Activated T-cell treated with anti-CD3 and anti-CD28 coated beads for 1 hour (primary cell): ENCODE measurements around the gene ZNF774.
"Not testable (repeated sequence)": the region's sequence is repeated elsewhere in the genome, so short reads cannot be mapped to it uniquely, and the experiment has no call there.

Experiments
- DNase-seq: peaks from one replicate; pipeline ENCODE4 v3.0.0-alpha.2; 2020; ENCODE audit warnings: low read depth

ZNF774 gene

DNA sequence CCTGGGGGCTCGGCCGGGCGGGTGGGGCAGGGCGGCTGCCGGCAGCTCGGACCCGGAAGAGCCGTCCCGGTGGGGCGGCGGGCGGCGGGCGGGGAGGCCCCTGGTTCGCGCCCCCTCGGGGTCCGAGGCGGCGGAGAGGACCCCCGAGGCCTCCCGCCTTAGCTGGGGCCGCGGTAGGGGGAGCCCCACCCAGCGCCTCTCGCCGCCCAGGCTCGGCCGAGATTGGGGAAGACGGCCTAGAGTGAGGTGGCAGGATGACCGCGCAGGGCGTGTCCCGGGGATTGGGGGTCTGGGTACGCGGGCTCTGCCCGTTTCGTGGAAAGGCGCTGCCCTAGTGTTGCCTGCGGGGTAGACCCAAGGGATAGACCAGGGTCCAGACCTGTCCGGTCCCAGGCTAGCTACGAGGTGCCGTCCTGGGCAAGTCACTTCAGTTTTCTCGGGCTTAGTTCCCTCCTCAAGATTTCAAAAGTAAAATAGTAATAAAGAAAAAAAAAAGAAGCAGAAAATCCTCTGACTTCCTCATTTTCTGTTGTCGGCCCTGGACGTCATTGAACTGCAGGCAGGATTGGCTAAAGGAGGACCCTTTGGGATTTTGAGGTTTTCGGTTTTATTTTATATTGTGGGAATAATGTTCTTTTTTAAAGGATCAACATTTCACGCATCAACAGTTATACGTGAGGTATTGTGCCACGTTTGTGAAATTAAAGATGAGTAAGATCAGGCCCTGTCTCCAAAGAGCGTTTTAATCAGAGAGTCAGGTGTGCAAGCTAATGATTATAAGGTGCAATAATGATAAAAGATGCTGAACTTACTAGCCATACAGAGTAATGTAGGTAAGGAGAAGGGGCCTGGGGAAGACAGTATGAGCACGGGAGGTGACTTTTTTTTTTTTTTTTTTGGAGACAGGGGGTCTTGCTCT is 36.6 kb downstream of the ZNF774 start:
- DNase-seq = peak; percentile 36

DNA sequence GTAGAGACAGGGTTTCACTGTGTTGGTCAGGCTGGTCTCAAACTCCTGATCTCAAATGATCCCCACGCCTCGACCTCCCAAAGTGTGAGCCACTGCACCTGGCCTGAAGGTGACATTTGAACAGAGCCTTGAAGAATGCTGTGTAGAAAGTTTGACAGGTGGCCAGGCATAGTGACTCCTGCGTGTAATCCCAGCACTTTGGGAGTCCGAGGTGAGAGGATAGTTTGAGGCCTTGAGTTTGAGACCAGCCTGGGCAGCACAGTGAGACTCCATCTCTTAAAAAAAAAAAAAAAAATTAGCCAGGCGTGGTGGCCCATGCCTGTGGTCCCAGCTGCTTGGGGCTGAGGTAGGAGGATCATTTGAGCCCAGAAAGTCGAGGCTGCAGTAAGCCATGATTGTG is 37.4 kb downstream of the ZNF774 start:
- DNase-seq = no peak

DNA sequence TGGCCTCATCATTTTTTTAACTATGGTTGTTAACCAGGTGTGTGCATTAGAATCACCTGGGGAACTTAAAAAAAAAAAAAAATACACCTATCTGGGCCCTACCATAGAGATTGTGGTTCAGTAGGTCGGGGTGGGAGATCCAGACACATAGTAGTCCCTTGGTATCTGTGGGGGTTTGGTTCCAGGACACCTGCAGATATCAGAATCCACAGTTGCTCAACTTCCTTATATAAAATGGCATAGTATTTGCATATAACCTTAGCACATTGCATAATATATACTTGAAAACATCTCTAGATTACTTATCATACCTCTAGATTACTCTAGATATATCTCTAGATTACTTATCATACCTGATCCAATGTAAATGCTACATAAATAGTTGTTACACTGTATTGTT is 41.0 kb downstream of the ZNF774 start:
- no peak for DNase-seq

DNA sequence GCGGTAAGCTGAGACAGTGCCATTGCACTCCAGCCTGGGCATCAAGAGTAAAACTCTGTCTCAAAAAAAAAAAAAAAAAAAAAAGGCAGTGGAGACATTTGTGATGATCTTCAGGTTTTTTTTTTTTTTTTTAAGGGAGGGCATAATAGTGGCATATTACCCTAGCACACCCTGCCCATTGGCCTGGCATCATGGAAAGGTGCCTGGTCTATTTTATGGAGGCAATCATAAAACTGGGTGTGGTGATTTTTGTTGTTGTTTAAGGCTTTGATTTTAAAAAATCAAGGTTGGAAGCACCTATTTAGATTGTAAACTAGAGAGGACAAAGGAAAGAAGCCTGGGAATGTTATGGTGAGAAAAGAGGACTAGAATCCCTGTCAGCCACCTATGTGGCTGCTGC is 42.0 kb downstream of the ZNF774 start:
- no peak for DNase-seq

DNA sequence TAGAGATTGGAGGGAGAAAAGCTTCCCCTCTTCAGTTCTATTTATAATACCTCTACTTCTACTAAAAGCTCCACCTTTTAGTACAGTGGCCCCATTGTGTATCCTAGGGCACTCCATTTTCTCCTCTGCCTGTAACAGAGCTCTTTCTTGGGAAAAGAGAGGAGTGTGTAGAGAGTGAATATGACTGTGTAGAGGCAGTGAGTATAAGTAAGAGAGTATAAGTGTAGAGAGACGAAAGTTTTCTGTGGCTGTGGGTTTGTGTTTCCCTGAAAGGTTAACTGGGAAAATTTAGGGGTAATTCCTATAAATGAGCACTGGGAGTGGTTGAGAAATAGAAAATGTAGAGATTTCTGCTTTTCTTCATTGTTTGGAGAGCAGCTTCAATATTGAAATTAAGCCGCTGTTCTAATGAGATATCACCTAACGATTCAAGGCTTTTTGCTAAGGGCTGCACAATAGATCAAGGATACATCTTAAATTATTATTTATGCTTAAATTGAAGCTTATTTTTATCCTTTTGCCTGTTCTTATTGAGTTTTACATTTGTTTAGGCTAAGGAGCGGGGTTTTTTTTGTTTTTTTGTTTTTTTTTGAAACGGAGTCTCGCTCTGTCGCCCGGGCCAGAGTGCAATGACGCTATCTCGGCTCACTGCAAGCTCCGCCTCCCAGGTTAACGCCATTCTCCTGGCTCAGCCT is 42.8 kb downstream of the ZNF774 start:
- no peak for DNase-seq

DNA sequence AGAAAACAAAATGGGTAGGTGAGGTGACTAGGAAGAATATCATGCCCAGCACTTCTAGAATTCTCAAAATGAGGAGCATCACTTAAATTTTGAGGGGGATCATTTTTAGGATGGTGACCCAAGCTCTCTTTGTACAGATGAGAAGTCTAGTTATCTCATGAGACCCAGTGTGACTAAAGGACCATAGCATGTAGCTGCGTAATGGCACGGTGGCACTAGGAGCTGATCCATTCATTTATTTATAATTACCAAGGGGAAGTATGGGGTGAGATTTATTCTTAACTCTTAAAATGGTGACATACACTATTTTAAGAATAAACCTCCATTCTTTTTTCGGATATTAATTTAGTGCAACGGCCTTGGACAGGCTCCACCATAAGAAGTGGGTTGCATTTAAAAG is 44.2 kb downstream of the ZNF774 start:
- DNase-seq = no peak

DNA sequence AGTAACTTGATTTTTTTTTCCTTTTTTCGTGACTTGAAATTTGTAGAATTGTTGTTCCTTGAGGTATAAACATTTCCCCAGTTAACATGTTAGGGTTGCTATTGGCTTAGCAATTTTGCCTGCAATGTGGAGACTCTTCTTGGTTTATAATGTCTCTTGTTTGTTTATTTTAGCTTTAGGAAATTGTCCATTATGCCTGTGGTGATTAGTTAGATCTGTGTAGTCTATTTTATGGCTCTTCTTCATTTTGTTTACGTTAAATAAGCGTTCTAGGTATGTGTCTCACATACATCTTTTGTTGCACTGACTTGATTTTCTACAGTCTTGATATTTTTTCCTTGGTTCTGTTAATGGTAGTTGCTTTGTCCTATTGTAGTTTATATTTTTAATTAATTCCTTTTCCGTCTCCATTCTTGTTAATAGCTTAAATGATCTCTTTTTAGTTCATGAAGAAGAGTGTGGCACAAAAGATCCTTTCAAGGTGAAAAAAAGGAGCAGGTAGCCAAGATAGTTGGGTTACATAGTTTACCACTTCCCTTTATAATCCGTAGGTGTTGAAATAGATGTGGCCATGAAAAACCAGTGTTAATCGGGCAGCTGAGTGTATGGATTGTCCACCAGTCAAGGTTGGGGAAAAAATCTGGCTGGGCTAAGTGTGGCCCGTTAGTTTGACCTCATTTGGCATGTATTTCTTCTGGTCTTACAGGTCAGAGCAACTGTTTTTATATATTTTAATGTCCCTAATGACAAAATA is 48.1 kb downstream of the ZNF774 start:
- DNase-seq = no peak

DNA sequence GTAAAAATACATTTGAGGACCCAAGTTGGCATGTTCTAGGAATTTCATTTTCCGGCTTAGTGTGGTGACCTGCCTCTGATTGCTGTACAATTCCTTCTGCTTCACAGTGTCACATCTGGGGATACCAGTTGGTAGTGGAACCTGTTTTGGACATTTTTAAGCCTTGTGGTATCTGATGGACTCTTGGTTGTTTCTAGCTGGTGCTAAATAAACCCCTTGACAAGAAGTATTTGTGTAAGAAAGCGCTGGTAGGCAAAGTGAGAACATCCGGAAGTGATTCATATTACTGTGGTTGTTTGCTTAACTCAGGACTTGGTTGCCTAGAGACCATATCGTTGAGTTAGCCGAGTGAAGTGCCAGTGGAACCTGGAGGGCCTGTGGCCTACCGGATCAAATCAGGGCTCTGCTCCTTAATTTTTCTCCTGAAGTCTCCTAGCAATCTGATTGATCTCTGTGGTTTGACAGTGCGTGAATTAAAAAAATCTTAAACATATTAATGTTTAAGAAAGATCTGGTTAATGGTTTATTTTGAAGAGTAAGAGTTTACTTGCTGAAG is 48.8 kb downstream of the ZNF774 start:
- DNase-seq = peak; percentile 34

DNA sequence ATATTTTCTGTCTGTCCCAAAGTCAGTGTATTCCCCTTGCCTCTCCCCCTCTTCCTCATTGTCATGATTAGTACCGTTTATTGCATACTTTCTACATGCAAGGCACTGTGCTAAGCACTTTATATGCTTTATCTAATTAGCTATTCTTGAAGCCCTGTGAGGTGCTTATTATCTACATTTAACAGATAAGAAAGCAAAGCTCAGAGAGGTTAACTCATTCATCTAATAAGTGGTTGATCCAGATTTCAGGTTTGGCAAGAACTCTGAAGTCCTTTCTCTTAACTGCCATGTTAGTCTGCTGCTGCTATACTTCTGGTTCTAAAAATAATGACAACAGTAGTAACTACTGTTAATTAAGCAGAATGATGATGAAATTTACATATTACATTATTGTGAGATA is 49.4 kb downstream of the ZNF774 start:
- DNase-seq = no peak

DNA sequence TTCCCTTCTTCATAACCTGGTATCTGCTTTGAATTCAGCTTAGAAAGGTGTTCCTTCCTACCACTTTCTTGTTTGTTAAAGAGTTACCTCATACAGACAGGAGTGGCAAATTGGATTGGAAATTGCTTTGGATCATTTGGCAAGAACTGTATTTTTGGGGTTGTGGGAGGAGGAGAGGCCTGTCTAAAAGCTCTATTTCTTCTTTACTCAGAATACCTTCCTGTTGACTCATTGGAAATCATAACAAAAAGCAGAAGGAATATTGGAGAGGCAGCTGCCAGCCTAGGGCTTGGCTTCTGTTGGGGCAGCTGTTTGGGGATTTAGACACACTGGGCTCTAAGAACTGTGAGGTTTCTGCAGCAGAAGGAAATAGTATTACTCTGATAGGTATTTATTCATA is 50.1 kb downstream of the ZNF774 start:
- no peak for DNase-seq

DNA sequence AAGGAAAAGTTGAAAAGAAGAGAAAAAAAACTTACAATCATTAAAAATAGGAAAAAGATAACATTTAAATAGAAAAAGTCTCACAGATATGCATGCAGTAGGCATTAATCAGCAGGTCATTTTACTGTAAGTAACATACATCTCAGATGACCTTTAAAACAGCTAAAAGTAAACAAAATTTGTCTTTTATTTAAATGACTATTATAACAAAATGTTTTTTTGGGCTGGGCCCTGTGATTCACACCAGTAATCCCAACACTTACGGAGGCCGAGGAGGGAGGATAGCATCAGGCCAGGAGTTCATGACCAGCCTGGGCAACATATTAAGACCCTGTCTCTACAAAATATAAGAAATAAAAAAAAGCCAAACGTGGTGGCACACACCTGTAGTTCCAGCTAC is 50.7 kb downstream of the ZNF774 start:
- DNase-seq = no peak

DNA sequence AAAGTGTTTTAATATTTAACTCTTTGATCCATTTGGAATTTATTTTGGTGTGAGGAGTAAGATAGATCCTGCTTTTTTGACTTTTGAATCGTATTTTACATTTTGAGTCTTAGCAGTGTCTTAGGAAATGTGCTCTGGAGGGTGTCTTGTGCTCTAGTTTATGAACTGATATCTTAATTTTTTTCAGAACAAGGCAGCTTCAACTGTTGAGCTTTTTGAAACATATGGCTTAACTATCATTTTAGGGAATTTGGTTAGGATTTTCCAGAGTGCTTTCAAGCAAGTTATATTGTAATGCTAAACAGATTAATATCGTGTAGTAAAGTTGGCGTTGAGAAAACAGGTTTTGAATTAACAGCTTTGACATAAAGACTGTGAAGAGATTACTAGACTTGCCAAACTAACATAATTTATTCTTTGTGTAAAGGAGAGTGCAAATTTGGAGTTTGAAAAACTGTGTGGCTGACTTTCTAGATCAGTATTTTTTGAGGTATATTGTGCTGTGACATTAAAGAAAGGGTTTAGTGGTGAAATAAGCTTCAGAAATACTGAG is 53.0 kb downstream of the ZNF774 start:
- no peak for DNase-seq

DNA sequence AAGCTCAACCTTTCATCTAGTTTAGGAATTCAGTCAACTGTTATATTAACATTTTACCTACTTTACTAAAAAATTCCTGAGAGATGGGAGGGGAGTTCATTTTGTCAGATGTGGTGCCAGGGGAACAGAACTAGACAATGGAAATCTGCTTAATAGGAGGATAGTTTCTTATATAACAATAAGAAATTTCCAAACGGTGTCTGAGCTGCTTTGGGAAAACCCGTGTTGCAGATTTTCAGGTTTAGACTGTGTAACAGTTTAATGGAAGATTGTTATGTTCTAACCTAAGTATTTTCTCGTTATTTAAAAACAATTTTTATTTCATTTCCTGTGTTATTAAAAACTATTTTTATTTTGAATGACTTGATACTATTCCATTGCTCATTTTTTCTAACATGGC is 55.3 kb downstream of the ZNF774 start:
- DNase-seq = no peak

DNA sequence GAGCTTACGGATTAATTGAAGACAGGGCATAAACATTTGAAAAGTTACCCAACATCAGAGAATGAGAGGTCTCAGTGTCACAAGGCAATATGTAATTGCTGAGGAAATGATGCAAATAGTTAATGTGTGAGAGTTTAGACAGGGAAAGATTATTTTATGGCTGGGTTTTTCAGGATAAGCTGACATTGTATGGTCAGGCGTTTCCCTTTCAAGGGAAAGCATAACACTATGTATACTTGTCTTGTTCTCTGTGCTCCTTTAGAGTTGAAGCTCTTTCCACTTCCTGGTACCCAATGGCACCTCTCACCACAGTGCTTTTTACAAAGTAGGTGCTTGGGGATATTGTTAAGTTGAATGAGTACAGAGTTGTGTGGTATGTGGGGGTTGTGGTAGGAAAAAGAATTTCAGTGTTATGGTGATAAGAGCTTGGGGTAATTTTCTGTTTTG is 55.8 kb downstream of the ZNF774 start:
- no peak for DNase-seq

DNA sequence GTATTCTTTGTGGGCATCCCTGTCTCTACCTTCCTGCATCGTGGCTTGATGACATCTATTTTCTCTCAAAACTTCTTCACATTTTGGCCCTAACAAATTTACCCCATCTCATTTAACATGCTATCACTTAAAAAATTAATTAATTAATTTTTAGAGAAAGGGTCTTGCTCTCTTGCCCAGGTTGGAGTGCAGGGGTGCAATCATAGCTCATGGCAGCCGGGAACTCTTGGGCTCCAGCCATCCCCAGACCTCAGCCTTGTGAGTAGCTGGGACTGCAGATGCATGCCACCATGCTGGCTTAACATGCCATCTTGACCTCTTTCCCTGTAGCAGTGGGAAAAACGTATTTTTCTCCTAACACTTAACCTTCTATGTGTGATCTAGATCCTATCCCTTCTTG is 56.6 kb downstream of the ZNF774 start:
- DNase-seq = no peak

DNA sequence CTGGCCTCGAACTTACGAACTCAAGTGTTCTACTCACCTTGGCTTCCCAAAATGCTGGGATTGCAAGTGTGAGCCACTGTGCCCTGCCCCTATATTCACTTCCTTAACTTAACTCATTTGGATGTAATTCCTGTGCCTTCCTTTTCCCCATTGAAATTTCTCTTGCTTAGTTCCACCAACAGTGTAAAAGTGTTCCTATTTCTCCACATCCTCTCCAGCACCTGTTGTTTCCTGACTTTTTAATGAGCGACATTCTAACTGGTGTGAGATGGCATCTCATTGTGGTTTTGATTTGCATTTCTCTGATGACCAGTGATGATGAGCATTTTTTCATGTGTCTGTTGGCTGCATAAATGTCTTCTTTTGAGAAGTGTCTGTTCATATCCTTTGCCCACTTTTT is 57.5 kb downstream of the ZNF774 start:
- DNase-seq = not testable (repeated sequence)

DNA sequence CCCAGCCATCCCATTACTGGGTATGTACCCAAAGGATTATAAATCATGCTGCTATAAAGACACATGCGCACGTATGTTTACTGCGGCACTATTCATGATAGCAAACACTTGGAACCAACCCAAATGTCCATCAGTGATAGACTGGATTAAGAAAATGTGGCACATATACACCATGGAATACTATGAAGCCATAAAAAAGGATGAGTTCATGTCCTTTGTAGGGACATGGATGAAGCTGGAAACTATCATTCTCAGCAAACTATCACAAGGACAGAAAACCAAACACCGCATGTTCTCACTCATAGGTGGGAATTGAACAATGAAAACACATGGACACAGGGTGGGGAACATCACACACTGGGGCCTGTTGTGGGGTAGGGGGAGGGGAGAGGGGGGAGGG is 58.2 kb downstream of the ZNF774 start:
- not testable (repeated sequence) for DNase-seq

DNA sequence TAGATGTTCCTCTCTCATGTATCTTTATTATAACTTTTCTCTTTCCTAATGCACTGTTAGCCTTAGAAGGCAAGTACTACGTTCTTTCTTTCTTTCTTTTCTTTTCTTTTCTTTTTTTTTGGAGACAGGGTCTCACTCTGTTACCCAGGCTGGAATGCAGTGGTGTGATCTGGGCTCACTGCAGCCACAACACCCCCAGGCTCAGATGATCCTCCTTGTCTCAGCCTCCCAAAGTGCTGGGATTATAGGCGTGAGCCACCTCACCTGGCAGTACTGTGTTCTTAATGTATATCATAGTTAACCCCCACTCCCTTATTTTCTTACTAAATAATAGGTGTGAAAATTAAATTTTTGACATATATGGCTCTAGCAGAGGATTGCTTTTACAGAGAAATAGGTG is 59.1 kb downstream of the ZNF774 start:
- DNase-seq = no peak
